ENCODE data around the gene MIS18A.

The MIS18A gene

GRCh38 chr21:32320059-32320458, 41.2 kb upstream of the MIS18A start:
- no peak for TF ChIP-seq CTCF (conservative IDR thresholded peaks at IDR 0.05; ENCODE audit: low read length)
- H3K4me3 ChIP-seq (ENCODE audit: low read length) = no peak overlapping the region
- DNase-seq (ENCODE audit: low read depth) = no peak

GRCh38 chr21:32319012-32319411, 40.2 kb upstream of the MIS18A start:
- H3K4me3 ChIP-seq (ENCODE audit: low read length) = no peak overlapping the region
- no peak for DNase-seq (ENCODE audit: low read depth)
- TF ChIP-seq CTCF (conservative IDR thresholded peaks at IDR 0.05; ENCODE audit: low read length) = no peak

- TF ChIP-seq CTCF (conservative IDR thresholded peaks at IDR 0.05; ENCODE audit: low read length) = no peak
- no peak overlapping the region for H3K4me3 ChIP-seq (ENCODE audit: low read length)
Observed at GRCh38 chr21:32317726-32318125, 38.9 kb upstream of the MIS18A start.

GRCh38 chr21:32316361-32317215, 37.7 kb upstream of the MIS18A start:
- TF ChIP-seq CTCF (conservative IDR thresholded peaks at IDR 0.05; ENCODE audit: low read length) = no peak
- no peak overlapping the region for H3K4me3 ChIP-seq (ENCODE audit: low read length)
- no peak for DNase-seq (ENCODE audit: low read depth)

More at GRCh38 chr21:32317726-32318125, 38.9 kb upstream of the MIS18A start:
- no peak for DNase-seq (ENCODE audit: low read depth)

- TF ChIP-seq CTCF (conservative IDR thresholded peaks at IDR 0.05; ENCODE audit: low read length) = no peak
- no peak for DNase-seq (ENCODE audit: low read depth)
Observed at GRCh38 chr21:32315511-32316281, 36.8 kb upstream of the MIS18A start.

GRCh38 chr21:32314806-32315205, 36.0 kb upstream of the MIS18A start:
- H3K4me3 ChIP-seq (ENCODE audit: low read length) = no peak overlapping the region
- DNase-seq (ENCODE audit: low read depth) = no peak
- no peak for TF ChIP-seq CTCF (conservative IDR thresholded peaks at IDR 0.05; ENCODE audit: low read length)

More at GRCh38 chr21:32315511-32316281, 36.8 kb upstream of the MIS18A start:
- H3K4me3 ChIP-seq (ENCODE audit: low read length) = no peak overlapping the region

Data from AG10803 (cell line).